ENCODE measurements around the gene DSPP.

DSPP gene

GRCh38 chr4:87624698-87625097 is 16.4 kb downstream of the DSPP start:
- no peak for DNase-seq (ENCODE audit: low read depth in 2 of 3, low spot score in 2 of 3)

- DNase-seq (ENCODE audit: low read depth in 2 of 3, low spot score in 2 of 3) = no peak
Measured at GRCh38 chr4:87631668-87632067, 23.3 kb downstream of the DSPP start.

GRCh38 chr4:87632469-87632868 is 24.1 kb downstream of the DSPP start:
- DNase-seq (ENCODE audit: low read depth in 2 of 3, low spot score in 2 of 3) = no peak

- DNase-seq (ENCODE audit: low read depth in 2 of 3, low spot score in 2 of 3) = no peak
Measured at GRCh38 chr4:87633243-87633642, 24.9 kb downstream of the DSPP start.

- no peak for DNase-seq (ENCODE audit: low read depth in 2 of 3, low spot score in 2 of 3)
Measured at GRCh38 chr4:87644286-87644685, 36.0 kb downstream of the DSPP start.

- no peak for DNase-seq (ENCODE audit: low read depth in 2 of 3, low spot score in 2 of 3)
Measured at GRCh38 chr4:87649980-87650379, 41.7 kb downstream of the DSPP start, which contains the start of gene DMP1. Gene DMP1 (plus strand): TSS chr4:87650280. CDS start chr4:87656493, 6,213 bp downstream.

GRCh38 chr4:87650938-87651337 is 42.6 kb downstream of the DSPP start:
- DNase-seq (ENCODE audit: low read depth in 2 of 3, low spot score in 2 of 3) = no peak

- no peak for DNase-seq (ENCODE audit: low read depth in 2 of 3, low spot score in 2 of 3)
Measured at GRCh38 chr4:87651941-87652340, 43.6 kb downstream of the DSPP start.

- no peak for DNase-seq (ENCODE audit: low read depth in 2 of 3, low spot score in 2 of 3)
Measured at GRCh38 chr4:87654487-87655044, 46.2 kb downstream of the DSPP start.

GRCh38 chr4:87657525-87657924 is 49.2 kb downstream of the DSPP start:
- no peak for DNase-seq (ENCODE audit: low read depth in 2 of 3, low spot score in 2 of 3)

GRCh38 chr4:87659247-87659931 is 51.1 kb downstream of the DSPP start:
- DNase-seq (ENCODE audit: low read depth in 2 of 3, low spot score in 2 of 3) = no peak

GRCh38 chr4:87662871-87663270 is 54.5 kb downstream of the DSPP start:
- DNase-seq (ENCODE audit: low read depth in 2 of 3, low spot score in 2 of 3) = no peak
